Sigmoid colon (tissue), 7 donors: ENCODE measurements around the gene PIGR. TPM values are rescaled to one million over a fixed set of nuclear protein-coding genes. Genes with fewer than 3 reads are reported as not detected.

Experiments
- DNase-seq: peaks from one replicate; pipeline ENCODE4 v3.0.0-alpha.2; 2019
- H3K27ac ChIP-seq, 4 donors: fragments of 200-600 bp; sonication (generic); one replicate each; pipeline ENCODE4 v1.5.1; 2016 to 2019; ENCODE audit warnings: mild to moderate bottlenecking in 1 of 4
- H3K27me3 ChIP-seq, 3 donors: fragments of 200-600 bp; sonication (generic); one replicate each; pipeline ENCODE4 v1.5.1; 2019; ENCODE audit warnings: mild to moderate bottlenecking in 1 of 3
- H3K36me3 ChIP-seq, 4 donors: fragments of 200-600 bp; sonication (generic); one replicate each; pipeline ENCODE4 v1.5.1; 2016 to 2019
- H3K4me1 ChIP-seq, 4 donors: fragments of 200-600 bp; sonication (generic); one replicate each; pipeline ENCODE4 v1.5.1; 2017 to 2019
- H3K4me3 ChIP-seq, 4 donors: fragments of 200-600 bp; sonication (generic); one replicate each; pipeline ENCODE4 v1.5.1; 2017 to 2019; ENCODE audit warnings: mild to moderate bottlenecking in 2 of 4, moderate library complexity in 1 of 4
- H3K9me3 ChIP-seq, 4 donors: fragments of 200-600 bp in 3 of 4; sonication (generic) in 3 of 4; one replicate each; pipeline versions ENCODE4 v1.5.1 to v1.6.1; 2013 to 2019
- EP300 ChIP-seq, 4 donors: sonication (generic); formaldehyde crosslinking; IDR thresholded peaks; one replicate each; pipeline ENCODE4 v1.6.1; 2017; ENCODE audit warnings: antibody characterized with exemption in 4 of 4
- POLR2A ChIP-seq, 2 donors: fragments of 450-650 bp; IDR thresholded peaks; one replicate each; pipeline ENCODE4 v1.6.1; 2016; ENCODE audit warnings: antibody characterized with exemption in 2 of 2, mild to moderate bottlenecking in 2 of 2, moderate library complexity in 2 of 2
- POLR2AphosphoS5 ChIP-seq, 4 donors: sonication (generic); formaldehyde crosslinking; IDR thresholded peaks; one replicate each; pipeline ENCODE4 v1.6.1; 2017; ENCODE audit warnings: antibody characterized with exemption in 4 of 4
- WGBS, 2 donors: extraction: QIAGEN DNeasy Blood & Tissue Kit; methylation state at CpG; one replicate each; pipeline ENCODE4 v1.1.7; 2013; 5-methylcytosine and 5-hydroxymethylcytosine counted together
- intact Hi-C: fragments of 100-400 bp; cut with DNase I; formaldehyde crosslinking; loops from one replicate; pipeline ENCODE4 v1.15.1; 2023
- polyA plus RNA-seq, 3 donors: library from polyadenylated mRNA; stranded (reverse); fragments of 200-250 nt; gene quantifications; one replicate each; pipeline ENCODE4 v1.2.3, GENCODE V29; 2013
- total RNA-seq, 4 donors: library from RNA; depleted of rRNA; stranded (reverse); fragments of >200 nt; gene quantifications; one replicate each; pipeline ENCODE4 v1.1.0, GENCODE V29; 2016
- TF ChIP-seq, protein P1 (sequence below), 4 experiments: fragments of 450-650 bp in 3 of 4; fragments of 200-600 bp in 1 of 4; IDR thresholded peaks; one replicate each; pipeline ENCODE4 v1.5.1; 2016 to 2019; ENCODE audit warnings: antibody characterized with exemption in 4 of 4, mild to moderate bottlenecking in 3 of 4, moderate library complexity in 2 of 4
- donor health status: healthy with polysubstance abuse.
- donor health status: Bipolar disorder and iron deficiency.
- donor health status: healthy.

Gene PIGR
- total and polyA plus RNA-seq, 7 donors = 0.16 to 3,648 (median 86.3) TPM; not detected in 1

DNA sequence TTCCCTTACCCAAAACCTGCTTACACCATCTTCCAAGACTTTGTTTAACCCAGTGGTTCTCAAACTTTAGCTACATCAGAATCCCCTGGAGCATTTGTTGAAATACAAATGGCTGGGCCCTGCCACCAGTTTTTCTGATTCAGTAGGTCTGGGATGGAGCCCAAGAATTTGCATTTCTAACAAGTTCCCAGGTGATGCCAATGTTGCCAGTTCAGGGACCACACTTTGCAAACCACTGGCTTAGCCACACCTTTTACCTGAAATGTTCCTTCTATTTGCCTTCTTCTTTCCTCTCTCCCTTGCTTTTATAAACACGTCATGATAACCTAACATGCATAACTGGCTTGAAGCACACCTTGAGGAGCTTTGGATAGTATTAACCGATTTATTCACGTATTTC is 40.1 kb upstream of the PIGR start:
- 77 to 87% methylated on average over 3 of the region's 3 CpGs for WGBS, 2 donors
- H3K27ac ChIP-seq = no peak overlapping the region
- TF ChIP-seq POLR2AphosphoS5 (IDR thresholded peaks at IDR 0.05) (no peak), POLR2A (IDR thresholded peaks at IDR 0.05) (no peak), EP300 (IDR thresholded peaks at IDR 0.05) (no peak)
- TF ChIP-seq, protein P1, sequence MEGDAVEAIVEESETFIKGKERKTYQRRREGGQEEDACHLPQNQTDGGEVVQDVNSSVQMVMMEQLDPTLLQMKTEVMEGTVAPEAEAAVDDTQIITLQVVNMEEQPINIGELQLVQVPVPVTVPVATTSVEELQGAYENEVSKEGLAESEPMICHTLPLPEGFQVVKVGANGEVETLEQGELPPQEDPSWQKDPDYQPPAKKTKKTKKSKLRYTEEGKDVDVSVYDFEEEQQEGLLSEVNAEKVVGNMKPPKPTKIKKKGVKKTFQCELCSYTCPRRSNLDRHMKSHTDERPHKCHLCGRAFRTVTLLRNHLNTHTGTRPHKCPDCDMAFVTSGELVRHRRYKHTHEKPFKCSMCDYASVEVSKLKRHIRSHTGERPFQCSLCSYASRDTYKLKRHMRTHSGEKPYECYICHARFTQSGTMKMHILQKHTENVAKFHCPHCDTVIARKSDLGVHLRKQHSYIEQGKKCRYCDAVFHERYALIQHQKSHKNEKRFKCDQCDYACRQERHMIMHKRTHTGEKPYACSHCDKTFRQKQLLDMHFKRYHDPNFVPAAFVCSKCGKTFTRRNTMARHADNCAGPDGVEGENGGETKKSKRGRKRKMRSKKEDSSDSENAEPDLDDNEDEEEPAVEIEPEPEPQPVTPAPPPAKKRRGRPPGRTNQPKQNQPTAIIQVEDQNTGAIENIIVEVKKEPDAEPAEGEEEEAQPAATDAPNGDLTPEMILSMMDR (IDR thresholded peaks at IDR 0.05) = no peak

DNA sequence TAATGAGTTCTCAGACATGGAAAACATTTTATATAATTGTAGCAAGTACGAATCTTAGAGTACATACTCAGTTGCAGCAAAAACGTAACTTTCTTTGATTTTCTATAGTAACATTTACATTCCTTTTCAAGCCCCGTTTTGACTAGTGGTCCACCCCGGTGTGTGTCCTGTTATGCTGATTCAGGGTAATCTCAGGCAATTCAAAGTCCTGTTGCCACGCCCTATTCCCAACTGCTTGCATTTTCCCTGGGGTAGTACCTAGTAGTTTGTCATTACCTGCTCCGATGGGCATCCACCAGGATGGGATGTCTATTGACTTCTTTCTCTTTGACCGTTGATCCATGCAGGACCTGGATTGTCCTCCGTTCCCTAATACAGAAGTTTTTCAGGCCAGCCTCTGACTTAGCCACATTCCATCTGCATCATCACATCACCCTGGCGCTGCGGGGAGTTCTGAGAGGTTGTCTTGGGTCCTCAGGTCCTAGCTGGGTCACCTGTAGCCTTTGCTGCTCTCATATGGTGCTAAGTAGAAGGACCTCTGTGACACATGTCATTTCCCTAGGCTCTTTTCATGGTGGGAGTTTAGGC is 39.0 kb upstream of the PIGR start:
- Histone ChIP-seq H3K4me3 (no peak overlapping the region), H3K27me3 (no peaks in the 10 kb centered on the region), H3K36me3 (no peaks in the 10 kb centered on the region), H3K9me3 (no peaks in the 10 kb centered on the region), H3K4me1 (no peaks in the 10 kb centered on the region), H3K27ac (no peak overlapping the region)
- no peak for TF ChIP-seq POLR2AphosphoS5 (IDR thresholded peaks at IDR 0.05)
- no peak for TF ChIP-seq EP300 (IDR thresholded peaks at IDR 0.05)
- TF ChIP-seq POLR2A (IDR thresholded peaks at IDR 0.05) = no peak
- TF ChIP-seq, protein P1 (IDR thresholded peaks at IDR 0.05) = no peak
- intact Hi-C loops = no loop called here
- DNase-seq = no peak
- WGBS, 2 donors = 45 to 75% methylated on average over 10 of the region's 10 CpGs

More for the DNA sequence above, 40.1 kb upstream of the PIGR start:
- no peaks in the 10 kb centered on the region for H3K27me3 ChIP-seq
- H3K4me1 ChIP-seq = no peaks in the 10 kb centered on the region
- no peaks in the 10 kb centered on the region for H3K36me3 ChIP-seq
- H3K4me3 ChIP-seq = no peak overlapping the region
- intact Hi-C loops = no loop called here
- DNase-seq = no peak
- no peaks in the 10 kb centered on the region for H3K9me3 ChIP-seq

DNA sequence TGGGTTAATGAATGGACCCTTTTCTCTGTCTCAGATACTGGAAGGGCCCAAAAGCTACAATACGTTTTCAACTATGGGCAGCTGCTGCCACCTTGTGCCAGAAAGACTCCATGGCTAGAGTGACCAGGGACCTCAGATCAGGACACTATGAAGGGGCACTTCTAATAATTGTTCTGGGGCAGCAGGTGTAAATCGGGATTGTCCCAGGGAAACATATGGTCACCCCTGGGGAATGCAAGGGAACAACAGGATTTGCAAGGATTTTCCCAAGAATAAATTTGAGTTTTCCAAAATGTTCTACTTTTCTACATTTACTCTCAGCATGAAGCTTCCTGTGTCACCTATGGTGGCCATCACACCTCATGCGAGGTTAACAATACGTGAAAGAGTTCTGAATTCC is 36.0 kb upstream of the PIGR start:
- no peaks in the 10 kb centered on the region for H3K9me3 ChIP-seq
- H3K27me3 ChIP-seq = no peaks in the 10 kb centered on the region
- H3K4me3 ChIP-seq = no peak overlapping the region
- intact Hi-C loops = no loop called here
- H3K4me1 ChIP-seq = no peaks in the 10 kb centered on the region
- 16 to 33% methylated on average over 4 of the region's 4 CpGs for WGBS, 2 donors
- DNase-seq = no peak
- H3K27ac ChIP-seq = no peak overlapping the region
- TF ChIP-seq, protein P1 (IDR thresholded peaks at IDR 0.05) = peak in 3 of 4 experiments; percentile 25 to 46 (median 32)
- TF ChIP-seq EP300 (IDR thresholded peaks at IDR 0.05) (no peak), POLR2AphosphoS5 (IDR thresholded peaks at IDR 0.05) (no peak)
- no peaks in the 10 kb centered on the region for H3K36me3 ChIP-seq

DNA sequence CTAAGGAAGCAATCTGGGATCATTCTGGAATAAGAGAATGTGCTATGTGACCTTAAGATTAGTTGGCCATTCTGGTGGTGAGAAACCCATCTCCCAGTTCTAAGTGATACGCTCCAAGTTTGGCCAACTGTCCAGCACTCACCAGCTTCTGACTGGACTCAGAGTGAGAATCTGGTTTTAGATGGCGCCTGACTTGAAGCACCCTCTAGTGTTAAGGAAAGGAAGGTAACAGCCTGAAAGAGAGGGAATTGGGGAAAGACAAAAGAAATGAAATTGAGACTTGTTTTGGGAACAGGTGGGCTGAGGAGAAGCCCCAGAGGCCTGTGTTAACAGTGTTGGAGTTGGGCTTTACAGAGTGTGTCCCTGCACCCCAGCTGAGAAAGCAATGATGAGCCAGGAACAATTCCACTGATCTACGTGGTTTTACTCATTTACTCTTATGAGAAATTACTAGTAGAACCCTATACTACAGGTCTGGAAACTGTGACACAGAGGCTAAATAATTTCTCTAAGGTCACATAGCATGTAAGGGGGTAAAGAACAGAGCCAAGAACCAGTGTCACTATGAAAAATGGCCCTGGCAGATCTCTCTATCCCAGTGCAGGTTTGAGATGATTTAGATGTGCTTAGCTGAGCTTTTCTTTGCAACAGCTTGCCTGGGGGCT is 33.2 kb upstream of the PIGR start:
- 36 to 77% methylated on average over 3 of the region's 3 CpGs for WGBS, 2 donors
- intact Hi-C loops = no loop called here
- no peak for DNase-seq

More for the DNA sequence above, 33.2 kb upstream of the PIGR start:
- H3K27ac ChIP-seq = no peak overlapping the region
- H3K9me3 ChIP-seq = no peaks in the 10 kb centered on the region
- no peaks in the 10 kb centered on the region for H3K27me3 ChIP-seq
- H3K4me3 ChIP-seq = no peak overlapping the region
- H3K36me3 ChIP-seq = no peaks in the 10 kb centered on the region
- TF ChIP-seq POLR2AphosphoS5 (IDR thresholded peaks at IDR 0.05) = no peak
- TF ChIP-seq, protein P1 (IDR thresholded peaks at IDR 0.05) = peak in 2 of 4 experiments; percentile 14 to 31
- H3K4me1 ChIP-seq = no peaks in the 10 kb centered on the region
